DMS 273 (cell line): ENCODE results near the gene OR52B6.
A peak's percentile ranks its signal among the peaks of the same experiment; 100 is the strongest.
"Not testable (repeated sequence)": the region's sequence is repeated elsewhere in the genome, so short reads cannot be mapped to it uniquely, and the experiment has no call there.

ENCODE experiments used
- DNase-seq: peaks from one replicate; lab custom pipeline; 2025; ENCODE audit not compliant: unreplicated experiment; lab: John Stamatoyannopoulos, UW

The OR52B6 gene

DNA sequence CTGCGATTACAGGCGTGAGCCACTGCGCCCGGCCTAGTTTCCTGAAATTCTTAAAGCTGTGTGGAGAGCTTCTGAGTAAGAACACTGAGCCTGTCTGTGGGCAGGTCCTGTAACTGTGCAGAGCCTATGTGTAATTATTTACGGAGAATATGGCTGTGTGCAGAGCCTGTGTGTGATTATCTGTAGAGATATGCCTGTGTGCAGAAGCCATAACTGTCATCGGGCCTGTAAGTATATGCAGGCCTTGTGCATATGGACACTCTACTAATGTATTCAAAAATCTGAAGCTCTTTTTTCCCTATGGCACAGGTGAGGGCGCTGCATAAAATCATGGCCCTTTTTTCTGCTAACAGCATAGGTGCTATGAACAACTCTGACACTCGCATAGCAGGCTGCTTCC is at the start of gene OR52B6:
OR52B6 (plus strand) TSS at position 301 of the 400 bp plus-strand sequence; CDS start at position 301, 0 bp downstream.
- DNase-seq, result no peak

GRCh38 chr11:5531053-5531831 is 49.4 kb upstream of the OR52B6 start:
- no peak for DNase-seq

- DNase-seq, result no peak
These were observed 46.6 kb upstream of the OR52B6 start for GRCh38 chr11:5534046-5534445.

- DNase-seq, result no peak
These were observed 44.2 kb upstream of the OR52B6 start for GRCh38 chr11:5536482-5536881.

DNA sequence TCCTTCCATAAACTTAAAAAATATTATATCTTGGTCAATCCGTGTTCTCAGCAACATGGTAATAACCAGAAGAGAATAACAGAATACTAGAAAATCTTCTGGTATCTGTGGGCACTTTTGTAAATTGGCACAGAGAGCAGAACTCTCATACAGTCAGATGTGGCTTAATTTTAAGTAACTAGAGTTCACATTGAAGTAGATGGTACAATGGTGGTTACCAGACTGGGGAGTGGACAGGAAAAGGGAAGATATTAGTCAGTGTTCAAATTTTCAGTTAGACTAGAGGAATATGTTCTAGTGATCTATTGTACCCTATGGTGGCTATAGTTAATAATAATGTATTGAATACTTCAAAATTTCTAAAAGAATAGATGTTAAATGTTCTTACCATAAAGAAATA is 39.2 kb upstream of the OR52B6 start:
- DNase-seq, result no peak

DNA sequence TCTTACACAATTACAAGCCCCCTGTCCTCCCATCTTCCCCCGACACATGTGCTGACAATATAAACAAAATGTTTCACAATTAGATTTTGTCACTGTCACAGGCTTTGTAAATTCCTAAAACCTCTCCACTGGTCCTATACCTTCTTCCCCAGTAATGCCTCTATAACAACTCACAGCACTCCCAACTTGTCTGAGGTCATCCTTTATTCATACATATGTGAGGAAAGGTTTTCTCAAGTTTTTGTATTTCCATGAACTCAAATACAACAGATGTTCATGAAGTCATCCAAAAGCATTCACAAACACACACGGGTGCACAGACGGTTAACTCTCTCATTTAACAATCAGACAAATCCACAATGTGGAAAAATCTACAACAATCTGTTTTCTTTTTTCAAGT is 34.2 kb upstream of the OR52B6 start:
- DNase-seq, result peak; percentile 17

GRCh38 chr11:5547982-5548381 is 32.7 kb upstream of the OR52B6 start:
- DNase-seq, result no peak

GRCh38 chr11:5548440-5548839 is 32.2 kb upstream of the OR52B6 start, which contains the start of gene OR52H1:
TSS of gene OR52H1 (minus strand) at chr11:5548540. CDS start at chr11:5545505, 3,035 bp downstream.
- DNase-seq, result no peak

DNA sequence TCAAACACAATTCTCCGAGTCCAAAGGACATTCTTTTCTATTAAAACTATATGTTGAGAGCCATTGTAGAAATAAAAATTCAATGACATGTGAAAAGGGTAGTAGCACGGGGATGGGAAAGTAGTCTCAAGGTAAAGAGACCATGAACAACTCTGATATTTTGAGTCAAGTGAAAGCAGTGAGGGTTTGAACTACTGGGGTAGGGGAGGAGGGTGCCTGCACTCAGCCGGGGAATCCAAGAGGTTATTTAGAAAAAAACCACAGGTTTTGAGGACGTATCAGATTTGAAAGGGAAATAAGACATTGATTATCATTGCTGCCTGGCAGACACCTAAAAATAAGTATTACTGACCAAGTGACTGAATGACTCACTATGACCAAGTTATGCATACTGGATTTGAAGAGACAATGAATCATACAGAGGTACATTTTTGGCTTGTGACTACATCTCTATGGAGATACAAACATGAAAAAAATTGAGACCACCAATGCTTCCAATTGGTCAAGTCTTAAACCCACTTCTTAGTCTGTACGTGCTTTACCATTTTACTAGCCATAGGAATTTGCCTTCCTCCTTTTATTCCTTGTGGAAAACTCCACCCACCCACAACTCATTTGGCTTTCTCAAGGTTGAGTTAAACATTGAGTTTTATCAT is 30.1 kb upstream of the OR52B6 start:
- DNase-seq, result no peak

GRCh38 chr11:5553343-5553742 is 27.3 kb upstream of the OR52B6 start:
- no peak for DNase-seq

DNA sequence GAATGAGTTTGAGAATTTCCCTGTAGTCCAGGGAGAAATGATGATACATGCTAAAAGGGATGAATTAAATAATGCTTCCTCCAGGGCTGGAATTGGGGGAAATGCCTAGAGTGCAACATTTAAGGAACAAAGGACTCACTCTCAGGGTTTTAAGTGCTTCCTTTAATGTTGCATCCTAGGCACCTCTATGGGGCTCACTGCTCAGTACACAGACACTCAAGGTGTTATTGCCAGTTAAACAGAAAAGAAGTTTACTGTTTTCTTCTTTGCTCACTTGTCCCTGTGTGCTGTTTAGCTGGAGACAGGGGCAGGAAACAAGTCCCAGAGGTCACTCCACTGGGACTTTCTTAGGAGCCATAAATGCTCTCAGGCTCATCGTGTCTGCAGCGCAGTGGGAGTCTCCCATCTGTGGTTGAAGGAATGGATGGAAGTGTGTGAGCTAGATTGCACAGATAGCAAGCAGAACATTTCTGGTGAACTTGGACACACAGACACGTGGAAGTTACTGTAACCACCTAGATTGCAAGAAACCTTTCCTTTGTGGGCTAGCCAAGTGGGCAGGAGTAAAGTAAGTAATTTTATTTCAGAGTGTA is 24.0 kb upstream of the OR52B6 start:
- DNase-seq, result no peak

DNA sequence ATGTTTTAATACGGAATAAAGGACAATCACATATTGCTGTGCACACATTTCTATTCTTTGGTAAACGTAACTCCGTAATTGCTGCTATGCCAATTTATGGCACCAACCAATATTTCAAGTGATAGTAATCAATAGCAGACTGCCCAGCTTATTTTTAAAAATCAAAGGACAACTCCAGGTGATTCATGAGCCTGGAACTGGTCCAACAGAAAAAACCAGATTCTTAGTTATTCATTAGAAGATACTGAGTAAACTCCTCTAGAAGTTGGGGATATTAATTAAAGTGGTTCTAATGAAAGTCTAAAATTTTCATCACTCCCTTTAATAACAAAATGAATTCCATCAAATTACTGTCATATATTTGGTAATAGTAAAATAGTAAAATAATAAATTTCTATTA is 22.9 kb upstream of the OR52B6 start:
- DNase-seq, result no peak

- DNase-seq, result no peak
These were observed 16.2 kb upstream of the OR52B6 start for GRCh38 chr11:5564259-5565019.

DNA sequence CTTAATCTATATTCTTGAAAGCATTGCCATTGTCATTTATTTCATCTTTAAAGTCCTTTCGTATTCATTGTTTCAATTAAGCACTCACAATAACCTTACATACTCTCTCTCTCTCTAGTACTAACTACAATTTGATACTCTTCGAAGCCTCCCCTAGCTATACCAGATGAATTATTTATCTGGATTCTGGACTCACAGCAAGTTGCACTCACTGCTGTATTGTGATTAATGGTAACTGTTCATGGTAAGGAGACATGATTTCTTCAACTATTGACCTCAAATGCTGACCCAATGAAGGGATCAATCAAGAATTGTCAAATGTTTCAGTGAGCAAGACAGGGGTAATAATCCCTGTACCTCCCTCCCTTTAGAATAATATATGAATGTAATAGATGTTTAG is 6.0 kb upstream of the OR52B6 start:
- no peak for DNase-seq

GRCh38 chr11:5575152-5575551 is 5.5 kb upstream of the OR52B6 start:
- no peak for DNase-seq

GRCh38 chr11:5577101-5577500 is 3.6 kb upstream of the OR52B6 start:
- DNase-seq, result no peak

DNA sequence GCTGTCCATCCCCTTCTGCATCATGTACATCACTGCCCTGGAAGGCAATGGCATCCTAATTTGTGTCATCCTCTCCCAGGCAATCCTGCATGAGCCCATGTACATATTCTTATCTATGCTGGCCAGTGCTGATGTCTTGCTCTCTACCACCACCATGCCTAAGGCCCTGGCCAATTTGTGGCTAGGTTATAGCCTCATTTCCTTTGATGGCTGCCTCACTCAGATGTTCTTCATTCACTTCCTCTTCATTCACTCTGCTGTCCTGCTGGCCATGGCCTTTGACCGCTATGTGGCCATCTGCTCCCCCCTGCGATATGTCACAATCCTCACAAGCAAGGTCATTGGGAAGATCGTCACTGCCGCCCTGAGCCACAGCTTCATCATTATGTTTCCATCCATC is 337 bp downstream of the OR52B6 start:
- DNase-seq, result no peak

- not testable (repeated sequence) for DNase-seq
These were observed 3.8 kb downstream of the OR52B6 start for GRCh38 chr11:5584458-5584857.

- DNase-seq, result not testable (repeated sequence)
These were observed 9.2 kb downstream of the OR52B6 start for GRCh38 chr11:5589906-5590305.

DNA sequence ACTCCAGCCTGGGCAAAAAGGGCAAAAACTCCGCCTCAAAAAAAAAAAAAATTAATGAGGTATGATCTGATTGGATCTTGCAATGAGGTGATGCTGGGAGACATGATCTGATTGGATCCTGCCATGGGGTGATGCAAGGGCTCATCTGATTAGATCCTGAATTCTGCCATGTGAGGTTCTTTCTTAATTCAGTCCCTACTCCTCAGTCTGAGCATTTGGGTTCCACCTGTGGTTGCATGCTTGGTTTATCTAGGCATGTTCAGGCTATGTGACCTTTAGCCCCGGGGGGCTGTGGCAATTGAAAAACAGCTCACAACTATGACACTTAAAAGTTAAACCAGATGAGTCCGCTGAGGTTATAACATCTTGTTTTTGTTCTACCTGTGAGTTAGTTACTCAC is 10.9 kb downstream of the OR52B6 start:
- DNase-seq, result no peak

DNA sequence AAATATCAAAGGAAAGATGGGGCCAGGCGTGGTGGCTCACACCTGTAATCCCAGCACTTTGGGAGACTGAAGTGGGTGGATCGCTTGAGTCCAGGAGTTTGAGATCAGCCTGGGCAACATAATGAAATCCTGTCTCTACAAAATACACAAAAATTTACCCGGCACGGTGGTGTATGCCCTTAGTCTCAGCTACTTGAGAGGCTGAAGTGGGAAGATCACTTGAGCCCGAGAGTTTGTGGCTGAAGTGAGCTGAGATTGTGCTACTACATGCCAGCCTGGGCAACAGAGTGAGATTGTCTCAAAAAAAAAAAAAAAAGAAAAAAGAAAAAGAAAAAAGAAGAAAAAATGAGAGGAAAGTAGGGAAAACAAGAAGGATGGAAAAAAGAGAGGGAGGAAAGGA is 11.9 kb downstream of the OR52B6 start:
- no peak for DNase-seq
